ENCODE data around the gene CCN5.

The CCN5 gene

GRCh38 chr20:44721785-44722054, 6.6 kb downstream of the CCN5 start:
- Histone ChIP-seq H3K27ac (ENCODE audit: low read length) (no peak overlapping the region), H3K9me3 (ENCODE audit: control insufficient read depth, low read depth, low read length) (no peaks in the 10 kb centered on the region), H3K4me3 (ENCODE audit: low read length) (no peak overlapping the region), H3K27me3 (ENCODE audit: control insufficient read depth, insufficient read depth, low read length) (no peaks in the 10 kb centered on the region), H3K4me1 (ENCODE audit: control insufficient read depth, low read depth, low read length) (no peaks in the 10 kb centered on the region), H3K9ac (ENCODE audit: low read length) (no peak overlapping the region), H3K36me3 (ENCODE audit: control insufficient read depth, low read depth, low read length) (no peaks in the 10 kb centered on the region)

DNA sequence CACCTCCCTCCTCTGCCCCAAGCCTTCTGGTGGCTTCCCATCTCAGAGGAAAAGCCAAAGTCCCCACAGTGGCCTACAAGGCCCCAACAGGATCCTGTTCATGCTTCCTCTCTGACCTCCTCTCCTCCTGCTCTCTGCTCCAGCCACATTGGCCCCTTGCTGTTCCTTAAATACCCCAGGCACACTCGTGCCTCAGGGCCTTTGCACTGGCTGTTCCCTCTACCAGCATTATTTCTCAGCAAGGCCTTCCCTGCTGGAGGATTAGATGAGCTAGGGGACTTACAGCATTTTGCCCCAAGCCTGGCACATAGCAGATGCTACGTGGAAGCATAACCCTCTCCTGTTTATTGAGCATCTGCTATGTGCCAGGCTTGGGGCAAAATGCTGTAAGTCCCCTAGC, 7.8 kb downstream of the CCN5 start:
- Histone ChIP-seq H3K27ac (ENCODE audit: low read length) (no peak overlapping the region), H3K9ac (ENCODE audit: low read length) (no peak overlapping the region), H3K36me3 (ENCODE audit: control insufficient read depth, low read depth, low read length) (no peaks in the 10 kb centered on the region), H3K4me1 (ENCODE audit: control insufficient read depth, low read depth, low read length) (no peaks in the 10 kb centered on the region), H3K4me3 (ENCODE audit: low read length) (no peak overlapping the region), H3K9me3 (ENCODE audit: control insufficient read depth, low read depth, low read length) (no peaks in the 10 kb centered on the region), H3K27me3 (ENCODE audit: control insufficient read depth, insufficient read depth, low read length) (no peaks in the 10 kb centered on the region)

DNA sequence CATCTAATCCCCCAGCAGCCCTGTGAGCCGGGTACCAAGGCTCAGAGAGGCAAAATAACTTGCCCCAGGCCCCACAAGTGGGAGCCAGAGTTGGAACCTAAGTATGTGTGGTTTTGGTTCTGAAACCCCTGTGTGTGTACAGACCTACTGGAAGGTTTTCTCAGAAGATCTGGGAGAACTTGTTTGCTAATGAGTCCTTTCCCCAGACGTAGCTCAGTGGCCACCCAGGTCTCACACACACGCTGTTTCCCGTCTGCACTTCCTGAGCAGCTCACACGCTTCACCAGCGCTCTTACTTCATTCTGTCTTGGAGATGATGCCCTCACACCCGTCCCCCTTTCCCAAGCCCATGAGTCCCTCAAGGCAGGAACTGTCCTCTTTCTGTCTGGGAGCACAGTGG, 8.2 kb downstream of the CCN5 start:
- Histone ChIP-seq H3K4me3 (ENCODE audit: low read length) (no peak overlapping the region), H3K27me3 (ENCODE audit: control insufficient read depth, insufficient read depth, low read length) (no peaks in the 10 kb centered on the region), H3K27ac (ENCODE audit: low read length) (no peak overlapping the region), H3K36me3 (ENCODE audit: control insufficient read depth, low read depth, low read length) (no peaks in the 10 kb centered on the region), H3K9me3 (ENCODE audit: control insufficient read depth, low read depth, low read length) (no peaks in the 10 kb centered on the region), H3K4me1 (ENCODE audit: control insufficient read depth, low read depth, low read length) (no peaks in the 10 kb centered on the region), H3K9ac (ENCODE audit: low read length) (no peak overlapping the region)

DNA sequence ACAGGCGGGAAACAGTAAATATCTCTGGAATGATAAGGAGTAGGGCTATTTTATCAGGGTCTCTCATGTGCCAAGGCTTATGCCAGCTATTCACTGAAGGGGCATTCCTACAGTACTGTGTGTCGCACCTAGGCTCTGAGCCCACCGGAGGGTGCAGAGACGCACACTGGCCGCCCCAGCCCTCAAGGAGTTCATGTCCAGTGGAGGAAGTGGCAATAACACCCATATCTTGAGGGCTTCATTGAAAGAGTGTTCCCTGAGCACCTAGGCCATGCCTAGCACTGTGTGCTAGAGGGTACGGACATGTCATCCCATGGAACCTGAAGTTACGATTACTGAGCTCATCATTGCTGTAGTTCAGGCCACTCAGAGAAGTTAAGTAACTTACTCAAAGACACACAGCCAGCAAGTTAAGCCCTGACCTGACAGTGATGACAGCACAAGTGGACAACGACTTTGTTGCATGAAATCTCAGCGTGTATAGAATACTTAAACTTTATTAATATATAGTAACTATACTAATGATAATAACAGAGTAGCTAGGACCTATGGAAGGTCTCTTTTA, 8.7 kb downstream of the CCN5 start:
- Histone ChIP-seq H3K4me1 (ENCODE audit: control insufficient read depth, low read depth, low read length) (peaks cover 4% of the 10 kb centered on the region), H3K9ac (ENCODE audit: low read length) (no peak overlapping the region), H3K27ac (ENCODE audit: low read length) (no peak overlapping the region), H3K9me3 (ENCODE audit: control insufficient read depth, low read depth, low read length) (no peaks in the 10 kb centered on the region), H3K4me3 (ENCODE audit: low read length) (no peak overlapping the region), H3K27me3 (ENCODE audit: control insufficient read depth, insufficient read depth, low read length) (no peaks in the 10 kb centered on the region), H3K36me3 (ENCODE audit: control insufficient read depth, low read depth, low read length) (no peaks in the 10 kb centered on the region)

- no peaks in the 10 kb centered on the region for H3K9me3 ChIP-seq (ENCODE audit: control insufficient read depth, low read depth, low read length)
- H3K4me1 ChIP-seq (ENCODE audit: control insufficient read depth, low read depth, low read length), result peaks cover 11% of the 10 kb centered on the region
- H3K27me3 ChIP-seq (ENCODE audit: control insufficient read depth, insufficient read depth, low read length), result no peaks in the 10 kb centered on the region
Measured at GRCh38 chr20:44724423-44725091, 9.4 kb downstream of the CCN5 start.

DNA sequence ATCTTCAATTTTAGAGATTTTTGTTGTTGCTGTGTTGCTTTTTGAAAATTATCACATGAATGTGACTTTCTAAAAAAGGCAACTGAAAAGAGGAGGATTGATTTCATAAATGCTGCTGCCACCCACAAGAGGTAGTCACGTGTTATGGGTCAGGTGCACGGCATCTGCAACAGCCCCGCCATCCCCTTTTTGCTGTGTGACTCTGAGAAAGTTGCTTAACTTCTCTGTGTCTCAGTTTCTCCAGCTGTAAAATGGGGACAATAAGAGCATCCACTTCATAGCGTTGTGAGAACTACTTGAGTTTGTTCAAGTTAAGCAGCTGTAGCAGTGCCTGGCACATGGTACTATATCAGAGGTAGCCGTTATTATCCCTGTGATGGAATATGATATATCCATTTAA, 10.7 kb downstream of the CCN5 start:
- H3K27me3 ChIP-seq (ENCODE audit: control insufficient read depth, insufficient read depth, low read length), result no peaks in the 10 kb centered on the region
- H3K4me3 ChIP-seq (ENCODE audit: low read length), result no peak overlapping the region
- no peak overlapping the region for H3K9ac ChIP-seq (ENCODE audit: low read length)
- H3K36me3 ChIP-seq (ENCODE audit: control insufficient read depth, low read depth, low read length), result no peaks in the 10 kb centered on the region
- H3K4me1 ChIP-seq (ENCODE audit: control insufficient read depth, low read depth, low read length), result peaks cover 11% of the 10 kb centered on the region
- H3K9me3 ChIP-seq (ENCODE audit: control insufficient read depth, low read depth, low read length), result no peaks in the 10 kb centered on the region
- no peak overlapping the region for H3K27ac ChIP-seq (ENCODE audit: low read length)

More at GRCh38 chr20:44724423-44725091, 9.4 kb downstream of the CCN5 start:
- H3K9ac ChIP-seq (ENCODE audit: low read length), result no peak overlapping the region
- no peaks in the 10 kb centered on the region for H3K36me3 ChIP-seq (ENCODE audit: control insufficient read depth, low read depth, low read length)
- H3K4me3 ChIP-seq (ENCODE audit: low read length), result no peak overlapping the region
- H3K27ac ChIP-seq (ENCODE audit: low read length), result no peak overlapping the region

DNA sequence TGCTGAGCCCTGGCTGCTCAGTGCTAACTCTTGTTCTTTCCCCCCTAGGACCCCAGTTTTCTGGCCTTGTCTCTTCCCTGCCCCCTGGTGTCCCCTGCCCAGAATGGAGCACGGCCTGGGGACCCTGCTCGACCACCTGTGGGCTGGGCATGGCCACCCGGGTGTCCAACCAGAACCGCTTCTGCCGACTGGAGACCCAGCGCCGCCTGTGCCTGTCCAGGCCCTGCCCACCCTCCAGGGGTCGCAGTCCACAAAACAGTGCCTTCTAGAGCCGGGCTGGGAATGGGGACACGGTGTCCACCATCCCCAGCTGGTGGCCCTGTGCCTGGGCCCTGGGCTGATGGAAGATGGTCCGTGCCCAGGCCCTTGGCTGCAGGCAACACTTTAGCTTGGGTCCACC, 11.9 kb downstream of the CCN5 start:
- H3K9ac ChIP-seq (ENCODE audit: low read length), result no peak overlapping the region
- no peaks in the 10 kb centered on the region for H3K36me3 ChIP-seq (ENCODE audit: control insufficient read depth, low read depth, low read length)
- no peaks in the 10 kb centered on the region for H3K27me3 ChIP-seq (ENCODE audit: control insufficient read depth, insufficient read depth, low read length)
- H3K9me3 ChIP-seq (ENCODE audit: control insufficient read depth, low read depth, low read length), result no peaks in the 10 kb centered on the region
- H3K27ac ChIP-seq (ENCODE audit: low read length), result no peak overlapping the region
- no peak overlapping the region for H3K4me3 ChIP-seq (ENCODE audit: low read length)
- H3K4me1 ChIP-seq (ENCODE audit: control insufficient read depth, low read depth, low read length), result peaks cover 11% of the 10 kb centered on the region

GRCh38 chr20:44727651-44728050, 12.5 kb downstream of the CCN5 start:
- Histone ChIP-seq H3K27ac (ENCODE audit: low read length) (no peak overlapping the region), H3K4me1 (ENCODE audit: control insufficient read depth, low read depth, low read length) (peaks cover 11% of the 10 kb centered on the region), H3K9ac (ENCODE audit: low read length) (no peak overlapping the region), H3K4me3 (ENCODE audit: low read length) (no peak overlapping the region), H3K9me3 (ENCODE audit: control insufficient read depth, low read depth, low read length) (no peaks in the 10 kb centered on the region), H3K27me3 (ENCODE audit: control insufficient read depth, insufficient read depth, low read length) (no peaks in the 10 kb centered on the region), H3K36me3 (ENCODE audit: control insufficient read depth, low read depth, low read length) (no peaks in the 10 kb centered on the region)

DNA sequence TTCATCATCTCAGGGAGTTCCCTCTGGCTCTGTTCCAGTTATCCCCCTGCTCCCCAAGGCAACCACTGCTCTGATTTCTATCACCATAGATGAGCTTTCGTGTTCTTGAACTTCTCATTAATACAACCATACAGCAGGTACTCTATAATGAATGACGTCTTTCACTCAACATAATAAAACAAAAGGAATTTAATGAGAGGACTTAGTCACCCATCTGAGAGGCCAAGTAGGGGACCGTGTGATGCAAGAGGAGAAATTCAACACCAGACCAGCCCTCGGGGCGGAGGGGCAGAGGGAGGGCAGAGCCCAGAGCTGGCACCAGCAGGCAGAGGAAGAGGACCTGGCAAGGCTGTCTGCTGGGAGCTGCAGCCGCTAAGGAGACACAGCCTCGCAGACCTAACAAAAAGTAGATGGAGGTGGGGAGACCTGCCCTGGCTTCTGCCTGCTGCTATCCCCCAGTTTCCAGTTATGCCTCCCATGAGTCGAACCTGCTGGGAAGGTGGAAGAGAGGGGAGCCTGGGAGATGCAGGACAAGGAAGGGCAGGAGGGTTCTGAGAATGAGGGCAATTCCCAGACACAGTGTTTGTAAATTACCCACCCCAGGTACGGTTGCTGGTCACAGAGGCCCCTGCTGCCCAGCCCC, 13.8 kb downstream of the CCN5 start:
- Histone ChIP-seq H3K4me3 (ENCODE audit: low read length) (no peak overlapping the region), H3K27me3 (ENCODE audit: control insufficient read depth, insufficient read depth, low read length) (no peaks in the 10 kb centered on the region), H3K9ac (ENCODE audit: low read length) (no peak overlapping the region), H3K4me1 (ENCODE audit: control insufficient read depth, low read depth, low read length) (peaks cover 11% of the 10 kb centered on the region), H3K27ac (ENCODE audit: low read length) (no peak overlapping the region), H3K36me3 (ENCODE audit: control insufficient read depth, low read depth, low read length) (no peaks in the 10 kb centered on the region), H3K9me3 (ENCODE audit: control insufficient read depth, low read depth, low read length) (no peaks in the 10 kb centered on the region)

DNA sequence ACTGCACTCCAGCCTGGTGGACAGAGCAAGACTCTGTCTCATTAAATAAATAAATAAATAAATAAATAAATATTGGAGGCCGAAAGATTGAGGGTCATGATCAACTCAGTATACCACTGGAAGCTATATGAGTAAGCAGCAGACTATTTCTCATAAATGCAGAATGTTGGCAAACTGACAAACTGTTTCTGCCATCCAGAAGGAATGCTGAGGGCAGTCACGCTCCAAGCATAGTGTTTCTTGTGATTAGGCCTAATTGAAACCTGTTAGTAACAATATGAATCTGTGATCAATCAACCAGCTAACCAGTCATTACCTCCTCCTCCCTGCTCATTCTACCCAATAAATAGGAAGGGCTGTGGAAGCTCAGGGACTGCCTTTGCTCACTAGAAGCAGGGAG, 15.3 kb downstream of the CCN5 start:
- H3K27ac ChIP-seq (ENCODE audit: low read length), result no peak overlapping the region
- no peak overlapping the region for H3K9ac ChIP-seq (ENCODE audit: low read length)
- no peaks in the 10 kb centered on the region for H3K36me3 ChIP-seq (ENCODE audit: control insufficient read depth, low read depth, low read length)
- no peaks in the 10 kb centered on the region for H3K9me3 ChIP-seq (ENCODE audit: control insufficient read depth, low read depth, low read length)
- H3K4me3 ChIP-seq (ENCODE audit: low read length), result no peak overlapping the region
- H3K4me1 ChIP-seq (ENCODE audit: control insufficient read depth, low read depth, low read length), result peaks cover 11% of the 10 kb centered on the region
- no peaks in the 10 kb centered on the region for H3K27me3 ChIP-seq (ENCODE audit: control insufficient read depth, insufficient read depth, low read length)

DNA sequence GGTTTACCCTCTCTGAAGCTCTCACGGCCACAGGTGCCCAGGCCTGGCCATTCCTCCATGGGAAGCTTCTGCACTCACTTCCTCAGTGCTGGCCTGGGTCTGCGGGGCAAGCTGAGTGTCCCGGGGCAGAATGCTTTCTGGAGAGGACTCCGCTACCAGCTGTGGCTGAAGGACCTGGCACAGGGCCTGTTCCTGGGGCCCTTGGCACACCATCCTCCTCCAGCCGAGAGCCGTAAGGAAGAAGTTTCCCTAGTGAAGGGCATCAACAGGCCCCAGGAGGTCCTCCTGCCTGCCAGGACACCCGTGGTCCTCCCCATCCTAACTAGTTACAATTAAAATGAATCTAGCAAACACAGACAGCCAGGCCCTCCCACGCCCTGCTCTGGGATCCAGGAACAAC, 16.5 kb downstream of the CCN5 start:
- no peaks in the 10 kb centered on the region for H3K9me3 ChIP-seq (ENCODE audit: control insufficient read depth, low read depth, low read length)
- H3K27me3 ChIP-seq (ENCODE audit: control insufficient read depth, insufficient read depth, low read length), result no peaks in the 10 kb centered on the region
- no peak overlapping the region for H3K9ac ChIP-seq (ENCODE audit: low read length)
- H3K27ac ChIP-seq (ENCODE audit: low read length), result no peak overlapping the region
- H3K4me1 ChIP-seq (ENCODE audit: control insufficient read depth, low read depth, low read length), result peaks cover 14% of the 10 kb centered on the region
- H3K4me3 ChIP-seq (ENCODE audit: low read length), result no peak overlapping the region
- H3K36me3 ChIP-seq (ENCODE audit: control insufficient read depth, low read depth, low read length), result no peaks in the 10 kb centered on the region

- Histone ChIP-seq H3K27me3 (ENCODE audit: control insufficient read depth, insufficient read depth, low read length) (no peaks in the 10 kb centered on the region), H3K4me1 (ENCODE audit: control insufficient read depth, low read depth, low read length) (peaks cover 14% of the 10 kb centered on the region), H3K4me3 (ENCODE audit: low read length) (no peak overlapping the region), H3K27ac (ENCODE audit: low read length) (no peak overlapping the region), H3K9ac (ENCODE audit: low read length) (no peak overlapping the region), H3K36me3 (ENCODE audit: control insufficient read depth, low read depth, low read length) (no peaks in the 10 kb centered on the region), H3K9me3 (ENCODE audit: control insufficient read depth, low read depth, low read length) (no peaks in the 10 kb centered on the region)
Measured at GRCh38 chr20:44732327-44732726, 17.2 kb downstream of the CCN5 start.
